IPS-20b (cell line): ENCODE results near the gene ACTL8.

ENCODE experiments used
- H3K27ac ChIP-seq: one replicate; pipeline ENCODE4 v1.5.1; 2013; ENCODE audit warnings: low read length
- H3K27me3 ChIP-seq: 2 replicates; pipeline ENCODE4 v1.6.1; 2013; ENCODE audit warnings: mild to moderate bottlenecking, low read length, inconsistent platforms; ENCODE audit not compliant: insufficient read depth
- H3K36me3 ChIP-seq: 2 replicates; pipeline ENCODE4 v1.6.1; 2013; ENCODE audit warnings: low read depth, mild to moderate bottlenecking, inconsistent platforms, low read length, moderate library complexity; ENCODE audit not compliant: insufficient read depth
- H3K4me1 ChIP-seq: 2 replicates; pipeline ENCODE4 v1.6.1; 2013; ENCODE audit warnings: mild to moderate bottlenecking, control low read depth, inconsistent platforms, low read length, moderate library complexity; ENCODE audit not compliant: insufficient read depth
- H3K4me3 ChIP-seq: 2 replicates; pipeline ENCODE4 v1.5.1; 2013; ENCODE audit warnings: mild to moderate bottlenecking, low read length, inconsistent platforms
- H3K9ac ChIP-seq: 2 replicates; pipeline ENCODE4 v1.6.1; 2013; ENCODE audit warnings: low read depth, mild to moderate bottlenecking, inconsistent platforms, low read length, moderate library complexity
- H3K9me3 ChIP-seq: 2 replicates; pipeline ENCODE4 v1.6.1; 2013; ENCODE audit warnings: mild to moderate bottlenecking, low read depth, low read length, inconsistent platforms; ENCODE audit not compliant: insufficient read depth

ACTL8 gene

GRCh38 chr1:17819129-17819802, 64.1 kb downstream of the ACTL8 start:
- Histone ChIP-seq H3K9ac (no peak overlapping the region), H3K36me3 (no peaks in the 10 kb centered on the region), H3K9me3 (no peaks in the 10 kb centered on the region), H3K27me3 (no peaks in the 10 kb centered on the region), H3K27ac (no peak overlapping the region), H3K4me3 (no peak overlapping the region), H3K4me1 (no peaks in the 10 kb centered on the region)

- H3K9me3 ChIP-seq = no peaks in the 10 kb centered on the region
- H3K4me3 ChIP-seq = no peak overlapping the region
- H3K36me3 ChIP-seq = no peaks in the 10 kb centered on the region
- no peaks in the 10 kb centered on the region for H3K27me3 ChIP-seq
- H3K27ac ChIP-seq = no peak overlapping the region
- H3K4me1 ChIP-seq = no peaks in the 10 kb centered on the region
- no peak overlapping the region for H3K9ac ChIP-seq
Observed at GRCh38 chr1:17820198-17820597, 65.1 kb downstream of the ACTL8 start.

DNA sequence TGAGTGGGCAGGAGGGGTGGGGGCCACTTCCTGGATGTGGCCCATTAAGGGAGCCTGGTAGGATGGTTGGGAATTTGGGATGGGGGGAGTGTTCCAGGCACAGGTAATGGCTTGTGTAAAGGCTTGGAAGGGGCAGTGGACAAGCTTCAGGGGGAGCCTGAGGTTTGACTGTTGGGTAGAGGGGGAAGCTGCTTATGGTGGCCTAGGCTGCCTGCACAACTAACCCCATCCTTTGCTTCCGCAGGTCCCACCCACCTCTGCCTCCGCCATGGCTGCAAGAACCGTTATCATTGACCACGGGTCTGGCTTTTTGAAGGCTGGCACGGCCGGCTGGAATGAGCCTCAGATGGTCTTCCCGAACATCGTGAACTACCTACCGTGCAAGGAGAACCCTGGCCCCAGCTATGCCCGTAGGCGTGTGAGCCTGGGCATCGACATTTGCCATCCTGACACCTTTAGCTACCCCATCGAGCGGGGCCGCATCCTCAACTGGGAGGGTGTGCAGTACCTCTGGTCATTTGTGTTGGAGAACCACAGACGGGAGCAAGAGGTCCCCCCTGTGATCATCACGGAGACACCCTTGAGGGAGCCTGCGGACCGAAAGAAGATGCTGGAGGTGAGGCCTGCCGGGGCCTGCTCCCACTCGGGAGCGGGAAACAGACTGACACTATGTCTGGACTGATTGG, 67.8 kb downstream of the ACTL8 start:
- no peaks in the 10 kb centered on the region for H3K4me1 ChIP-seq
- H3K9ac ChIP-seq = no peak overlapping the region
- H3K27ac ChIP-seq = no peak overlapping the region
- no peaks in the 10 kb centered on the region for H3K27me3 ChIP-seq
- H3K36me3 ChIP-seq = no peaks in the 10 kb centered on the region
- no peaks in the 10 kb centered on the region for H3K9me3 ChIP-seq
- H3K4me3 ChIP-seq = no peak overlapping the region

DNA sequence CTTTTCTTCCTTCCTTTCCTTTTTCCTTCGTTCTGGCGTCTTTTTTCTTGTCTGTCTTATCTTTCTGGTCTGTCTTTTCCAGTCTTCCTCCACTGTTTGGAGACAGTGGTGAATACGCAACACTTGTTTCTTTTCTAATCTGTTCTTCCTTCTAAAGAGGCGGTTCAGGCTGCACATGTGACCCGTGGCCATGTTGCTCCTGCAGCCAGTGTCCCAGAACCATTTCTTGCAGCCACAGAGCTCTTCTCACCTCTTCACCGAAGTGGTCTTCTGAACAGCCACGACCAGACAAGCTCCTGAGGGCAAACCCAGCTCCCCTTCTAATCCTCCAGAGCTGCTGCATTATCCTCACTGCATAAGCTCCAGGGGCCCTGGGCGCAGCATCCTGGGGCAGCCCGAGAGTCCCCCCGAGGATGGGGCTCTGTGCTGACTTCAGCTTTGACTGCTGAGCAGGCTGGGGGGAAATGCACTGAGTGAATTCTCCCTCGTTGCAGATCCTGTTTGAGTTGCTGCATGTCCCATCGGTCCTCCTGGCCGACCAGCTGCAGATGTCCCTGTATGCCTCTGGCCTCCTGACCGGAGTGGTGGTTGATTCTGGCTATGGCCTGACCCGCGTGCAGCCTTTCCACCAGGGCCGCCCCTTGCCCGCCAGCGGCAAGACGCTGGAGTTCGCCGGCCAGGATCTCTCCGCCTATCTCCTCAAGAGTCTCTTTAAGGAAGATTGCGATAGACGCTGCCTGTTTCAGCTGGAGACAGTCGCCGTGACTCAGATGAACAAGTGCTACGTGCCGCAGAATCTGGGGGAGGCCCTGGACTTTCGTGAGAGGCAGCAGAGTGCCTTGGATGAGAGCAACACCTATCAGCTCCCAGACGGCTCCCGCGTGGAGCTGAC, 70.4 kb downstream of the ACTL8 start:
- no peaks in the 10 kb centered on the region for H3K27me3 ChIP-seq
- no peaks in the 10 kb centered on the region for H3K4me1 ChIP-seq
- no peaks in the 10 kb centered on the region for H3K36me3 ChIP-seq
- H3K9me3 ChIP-seq = no peaks in the 10 kb centered on the region
- no peak overlapping the region for H3K9ac ChIP-seq
- H3K27ac ChIP-seq = no peak overlapping the region
- no peak overlapping the region for H3K4me3 ChIP-seq

- H3K4me1 ChIP-seq = no peaks in the 10 kb centered on the region
- no peaks in the 10 kb centered on the region for H3K27me3 ChIP-seq
- H3K9ac ChIP-seq = no peak overlapping the region
- no peak overlapping the region for H3K27ac ChIP-seq
- H3K4me3 ChIP-seq = no peak overlapping the region
- no peaks in the 10 kb centered on the region for H3K9me3 ChIP-seq
- H3K36me3 ChIP-seq = no peaks in the 10 kb centered on the region
Observed at GRCh38 chr1:17826165-17826488, 71.0 kb downstream of the ACTL8 start.

DNA sequence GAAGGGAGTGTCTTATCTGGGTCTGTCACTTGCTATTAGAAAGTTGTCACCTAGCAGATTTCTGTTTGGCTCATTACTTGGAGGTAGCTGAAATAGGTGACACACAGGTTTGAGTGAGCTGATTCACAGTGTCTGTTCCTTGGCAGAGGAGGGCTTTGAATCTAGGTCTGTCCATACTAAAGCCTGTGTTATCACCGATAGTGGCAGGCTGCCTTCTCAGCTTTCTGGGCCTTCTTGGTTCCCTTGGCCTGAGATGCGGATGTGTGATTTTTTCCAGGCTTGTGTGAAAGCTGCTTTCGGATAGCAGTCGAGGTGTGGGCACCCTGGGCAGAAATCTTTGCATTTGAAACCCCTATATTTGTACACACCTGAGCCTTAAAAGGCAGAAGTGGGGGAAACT, 73.9 kb downstream of the ACTL8 start:
- Histone ChIP-seq H3K9ac (no peak overlapping the region), H3K27me3 (no peaks in the 10 kb centered on the region), H3K27ac (no peak overlapping the region), H3K4me1 (no peaks in the 10 kb centered on the region), H3K4me3 (no peak overlapping the region), H3K36me3 (no peaks in the 10 kb centered on the region), H3K9me3 (no peaks in the 10 kb centered on the region)

DNA sequence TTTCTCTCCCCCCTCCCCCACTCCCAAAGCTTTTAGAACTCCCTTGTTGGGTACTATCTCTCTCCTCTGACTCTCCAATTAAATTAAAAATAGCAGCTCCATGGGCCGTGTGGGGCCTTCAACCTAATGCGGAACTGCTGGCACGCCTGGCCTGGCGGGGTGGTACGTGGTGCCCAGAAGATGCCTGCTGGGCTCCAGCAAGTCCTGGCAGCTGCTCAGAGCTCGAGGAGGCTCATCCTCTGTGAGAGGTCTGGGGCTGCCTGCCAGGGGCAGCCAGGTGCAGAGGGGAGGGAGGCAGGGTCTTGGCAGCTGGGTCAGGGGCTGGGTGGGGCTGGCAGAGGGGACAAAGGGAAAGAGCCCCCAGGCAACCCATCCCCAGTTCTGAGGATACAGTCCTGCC, 74.4 kb downstream of the ACTL8 start:
- Histone ChIP-seq H3K9ac (no peak overlapping the region), H3K4me3 (no peak overlapping the region), H3K27me3 (no peaks in the 10 kb centered on the region; the same call in 1 of the 2 replicates), H3K27ac (no peak overlapping the region), H3K9me3 (no peaks in the 10 kb centered on the region), H3K36me3 (no peaks in the 10 kb centered on the region), H3K4me1 (no peaks in the 10 kb centered on the region)

- H3K4me3 ChIP-seq = no peak overlapping the region
- no peaks in the 10 kb centered on the region for H3K9me3 ChIP-seq
- H3K4me1 ChIP-seq = no peaks in the 10 kb centered on the region
- H3K36me3 ChIP-seq = no peaks in the 10 kb centered on the region
- no peak overlapping the region for H3K27ac ChIP-seq
- H3K27me3 ChIP-seq = no peaks in the 10 kb centered on the region; the same call in 1 of the 2 replicates
- no peak overlapping the region for H3K9ac ChIP-seq
Observed at GRCh38 chr1:17831597-17831996, 76.5 kb downstream of the ACTL8 start.

- no peaks in the 10 kb centered on the region for H3K4me1 ChIP-seq
- H3K9me3 ChIP-seq = no peaks in the 10 kb centered on the region
- no peak overlapping the region for H3K4me3 ChIP-seq
- no peaks in the 10 kb centered on the region; the same call in 1 of the 2 replicates for H3K27me3 ChIP-seq
- H3K27ac ChIP-seq = no peak overlapping the region
- no peak overlapping the region for H3K9ac ChIP-seq
- no peaks in the 10 kb centered on the region for H3K36me3 ChIP-seq
Observed at GRCh38 chr1:17833661-17834501, 78.7 kb downstream of the ACTL8 start.

- no peak overlapping the region for H3K4me3 ChIP-seq
- H3K9ac ChIP-seq = no peak overlapping the region
- no peaks in the 10 kb centered on the region for H3K36me3 ChIP-seq
- no peaks in the 10 kb centered on the region for H3K4me1 ChIP-seq
- no peaks in the 10 kb centered on the region; the same call in 1 of the 2 replicates for H3K27me3 ChIP-seq
- no peaks in the 10 kb centered on the region for H3K9me3 ChIP-seq
- H3K27ac ChIP-seq = no peak overlapping the region
Observed at GRCh38 chr1:17834561-17835100, 79.5 kb downstream of the ACTL8 start.
